K562 (cell line): Measurements from ENCODE around the gene CD164L2.

Experiments used
- CEBPB ChIP-seq: fragments of 450-650 bp; IDR thresholded peaks from 2 replicates; pipeline ENCODE4 v1.6.1; 2016; ENCODE audit warnings: missing genetic modification characterization, missing compliant biosample characterization
- PHB2 ChIP-seq: fragments of 450-650 bp; IDR thresholded peaks from 2 replicates; pipeline ENCODE4 v1.6.1; 2017; ENCODE audit warnings: low read depth
- PHF8 ChIP-seq: fragments of 200-600 bp; sonication (generic); IDR thresholded peaks from 2 replicates; pipeline ENCODE4 v1.6.1; 2012; ENCODE audit warnings: mixed run types, mild to moderate bottlenecking, inconsistent platforms, low read length, moderate library complexity, borderline replicate concordance
- RB1 ChIP-seq: fragments of 450-650 bp; IDR thresholded peaks from 2 replicates; pipeline ENCODE4 v1.6.1; 2017; ENCODE audit warnings: low read depth, mild to moderate bottlenecking
- REST ChIP-seq, 2 experiments: fragments of 450-650 bp; formaldehyde crosslinking in 1 of 2; IDR thresholded peaks; 2 replicates each; pipeline versions ENCODE4 v1.4.0 to v1.6.1; 2014 to 2020; ENCODE audit warnings: mild to moderate bottlenecking in 2 of 2, borderline replicate concordance in 1 of 2, low read depth in 1 of 2
- SIN3A ChIP-seq, 2 experiments: fragments of 150-350 bp in 1 of 2; IDR thresholded peaks; 2 replicates each; pipeline ENCODE4 v1.6.1; 2011 to 2016; ENCODE audit warnings: borderline replicate concordance in 2 of 2, low read depth in 2 of 2, low read length in 2 of 2, mild to moderate bottlenecking in 2 of 2, moderate library complexity in 2 of 2; ENCODE audit not compliant: control insufficient read depth in 1 of 2
- ZNF124 ChIP-seq: sonication (generic); formaldehyde crosslinking; IDR thresholded peaks from 2 replicates; pipeline ENCODE4 v1.8.1; 2022; ENCODE audit warnings: missing genetic modification reagents
- ZNF274 ChIP-seq: IDR thresholded peaks from 2 replicates; pipeline ENCODE4 v1.6.1; 2011; ENCODE audit warnings: low read depth, mild to moderate bottlenecking, low read length, moderate library complexity, borderline replicate concordance
- ZNF740 ChIP-seq, 3 experiments: fragments of 200-800 bp in 1 of 3; sonication (Bioruptor generic) in 1 of 3; sonication (generic) in 1 of 3; formaldehyde crosslinking in 1 of 3; IDR thresholded peaks; 2 replicates each; pipeline versions ENCODE4 v1.6.1 to v1.8.0; 2016 to 2022; ENCODE audit warnings: mild to moderate bottlenecking in 2 of 3, missing compliant biosample characterization in 2 of 3, missing genetic modification characterization in 2 of 3, missing genetic modification reagents in 1 of 3
- ZSCAN29 ChIP-seq: fragments of 450-650 bp; IDR thresholded peaks from 2 replicates; pipeline ENCODE4 v1.6.1; 2017
- ZZZ3 ChIP-seq: fragments of 450-650 bp; IDR thresholded peaks from 2 replicates; pipeline ENCODE4 v1.6.1; 2016; ENCODE audit warnings: antibody characterized with exemption, mild to moderate bottlenecking, moderate library complexity

GRCh38 chr1:27392096-27392777, 9.1 kb upstream of the CD164L2 start, which contains the start of gene GPR3:
- TF ChIP-seq PHF8, result peak; percentile 85; the same call in 1 of the 2 replicates
- peak in 1 of 2 experiments; percentile 49; a peak in 1 of 4 replicates for TF ChIP-seq SIN3A (IDR thresholded peaks at IDR 0.05; ENCODE audit: borderline replicate concordance in 2 of 2, control insufficient read depth in 1 of 2, low read depth in 2 of 2, low read length in 2 of 2)
- 0 out of 2 replicates have a peak, but pooled peaks have one; percentile 61 for TF ChIP-seq ZNF124 (CRISPR knock-in tag)
- TF ChIP-seq ZNF740 (CRISPR knock-in tag; IDR thresholded peaks at IDR 0.05), result no peak
- peak in 1 of 2 experiments; percentile 71; a peak in 2 of 4 replicates for TF ChIP-seq ZNF740 (tag; IDR thresholded peaks at IDR 0.05)
- TF ChIP-seq REST (IDR thresholded peaks at IDR 0.05; ENCODE audit: borderline replicate concordance), result peak; percentile 43; the same call in 1 of the 2 replicates
- TF ChIP-seq REST (CRISPR knock-in tag; IDR thresholded peaks at IDR 0.05; ENCODE audit: low read depth), result no peak
- TF ChIP-seq ZSCAN29, result no peak
- no peak for TF ChIP-seq CEBPB (tag)
- peak; percentile 51; the same call in 1 of the 2 replicates for TF ChIP-seq PHB2
- no peak for TF ChIP-seq ZZZ3
- TF ChIP-seq ZNF274, result no peak
- peak; percentile 98 for TF ChIP-seq RB1
